Measurements from ENCODE around the gene ARHGAP26. TPM values are rescaled to one million over a fixed set of nuclear protein-coding genes. Genes with fewer than 3 reads are reported as not detected.
A peak's percentile ranks its signal among the peaks of the same experiment; 100 is the strongest.

Gene ARHGAP26
- total RNA-seq, 1 donor from 2014 or later: 35.4 TPM

DNA sequence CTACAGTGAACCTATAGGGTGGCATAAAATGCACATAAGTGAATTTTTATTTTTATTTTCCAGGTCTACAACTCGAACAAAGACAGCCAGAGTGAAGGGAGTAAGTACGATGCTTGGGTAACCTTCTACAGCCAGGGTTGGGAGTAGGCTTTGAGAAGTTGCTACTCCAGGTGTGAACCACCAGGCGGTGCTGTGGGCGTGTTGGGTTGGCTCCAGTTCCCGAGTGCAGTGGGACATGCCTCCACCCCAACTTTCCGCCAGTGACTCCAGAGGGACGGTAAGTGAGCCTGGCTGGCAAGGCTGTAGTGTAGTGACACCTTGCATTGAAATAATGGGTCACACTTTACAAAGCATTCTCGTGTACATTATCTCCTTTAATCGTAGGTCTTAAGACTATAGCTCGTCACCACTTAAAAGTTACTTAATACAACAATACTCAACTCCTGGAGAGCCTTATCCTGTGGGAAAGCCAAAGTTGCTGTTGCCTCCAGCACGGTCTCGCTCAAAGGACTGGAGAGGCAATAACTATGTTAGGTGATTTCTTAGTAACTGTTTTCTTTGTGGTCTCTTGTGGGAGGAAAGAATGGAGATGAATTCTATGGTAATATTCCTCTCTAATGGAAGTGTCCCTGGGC lies 244.0 kb downstream of the ARHGAP26 start:
- intact Hi-C loops (cut with DNase I): no loop called here
- H3K4me1 ChIP-seq: peaks cover 10% of the 10 kb centered on the region
- H3K27ac ChIP-seq: no peak overlapping the region
- no peaks in the 10 kb centered on the region for H3K27me3 ChIP-seq
- peak; percentile 94 for ATAC-seq
- H3K9me3 ChIP-seq: no peaks in the 10 kb centered on the region
- H3K4me3 ChIP-seq: no peak overlapping the region
- TF ChIP-seq, protein P1, sequence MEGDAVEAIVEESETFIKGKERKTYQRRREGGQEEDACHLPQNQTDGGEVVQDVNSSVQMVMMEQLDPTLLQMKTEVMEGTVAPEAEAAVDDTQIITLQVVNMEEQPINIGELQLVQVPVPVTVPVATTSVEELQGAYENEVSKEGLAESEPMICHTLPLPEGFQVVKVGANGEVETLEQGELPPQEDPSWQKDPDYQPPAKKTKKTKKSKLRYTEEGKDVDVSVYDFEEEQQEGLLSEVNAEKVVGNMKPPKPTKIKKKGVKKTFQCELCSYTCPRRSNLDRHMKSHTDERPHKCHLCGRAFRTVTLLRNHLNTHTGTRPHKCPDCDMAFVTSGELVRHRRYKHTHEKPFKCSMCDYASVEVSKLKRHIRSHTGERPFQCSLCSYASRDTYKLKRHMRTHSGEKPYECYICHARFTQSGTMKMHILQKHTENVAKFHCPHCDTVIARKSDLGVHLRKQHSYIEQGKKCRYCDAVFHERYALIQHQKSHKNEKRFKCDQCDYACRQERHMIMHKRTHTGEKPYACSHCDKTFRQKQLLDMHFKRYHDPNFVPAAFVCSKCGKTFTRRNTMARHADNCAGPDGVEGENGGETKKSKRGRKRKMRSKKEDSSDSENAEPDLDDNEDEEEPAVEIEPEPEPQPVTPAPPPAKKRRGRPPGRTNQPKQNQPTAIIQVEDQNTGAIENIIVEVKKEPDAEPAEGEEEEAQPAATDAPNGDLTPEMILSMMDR (IDR thresholded peaks at IDR 0.05): peak; percentile 60
- H3K36me3 ChIP-seq: no peaks in the 10 kb centered on the region
- DNase-seq: peak; percentile 79

GRCh38 chr5:143016777-143017516 lies 246.8 kb downstream of the ARHGAP26 start:
- intact Hi-C loops (cut with DNase I): no loop called here
- no peak for DNase-seq
- Histone ChIP-seq H3K27ac (no peak overlapping the region), H3K4me3 (no peak overlapping the region), H3K36me3 (no peaks in the 10 kb centered on the region), H3K4me1 (no peaks in the 10 kb centered on the region), H3K9me3 (no peaks in the 10 kb centered on the region), H3K27me3 (no peaks in the 10 kb centered on the region)
- peak; percentile 72 for ATAC-seq
- TF ChIP-seq, protein P1 (IDR thresholded peaks at IDR 0.05): peak; percentile 57

DNA sequence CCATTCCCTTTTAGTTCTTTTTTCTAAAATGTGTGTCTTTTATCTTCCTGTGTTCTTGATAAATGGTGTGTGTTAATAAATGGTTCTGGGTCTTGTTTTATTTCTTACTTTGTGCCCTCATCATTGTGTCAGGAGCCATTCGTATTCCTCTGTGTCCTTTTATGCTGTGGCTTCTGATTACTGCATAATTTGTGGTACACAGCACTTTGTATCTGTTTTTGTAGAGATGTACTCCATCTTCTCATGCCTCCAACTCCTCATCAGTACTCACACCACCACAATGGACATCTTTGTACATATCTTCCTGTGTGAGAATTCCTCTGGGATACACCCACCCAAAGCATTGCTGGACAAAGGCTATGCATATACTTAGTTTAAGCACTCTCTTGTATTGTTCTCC lies 247.4 kb downstream of the ARHGAP26 start:
- no peaks in the 10 kb centered on the region for H3K27me3 ChIP-seq
- DNase-seq: no peak
- intact Hi-C loops (cut with DNase I): no loop called here

DNA sequence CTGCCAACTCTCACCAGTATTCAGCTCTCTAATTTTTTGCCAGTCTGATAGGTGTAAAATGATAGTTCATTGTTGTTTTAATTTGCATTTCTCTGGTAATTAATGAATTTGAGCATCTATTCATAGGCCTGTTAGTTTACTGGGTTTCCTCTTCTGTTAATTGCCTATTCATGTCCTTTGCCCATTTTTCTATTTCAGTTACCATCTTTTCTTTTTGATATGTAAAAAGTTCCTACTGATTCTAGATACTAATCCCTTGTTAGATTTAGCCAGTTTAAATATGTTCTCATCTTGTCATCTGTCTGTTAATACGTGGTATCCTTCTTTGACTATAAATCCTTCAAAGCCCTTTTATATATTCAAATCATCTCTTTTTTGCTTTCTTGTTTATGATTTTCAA lies 247.8 kb downstream of the ARHGAP26 start:
- no peak for ATAC-seq
- Histone ChIP-seq H3K27me3 (no peaks in the 10 kb centered on the region), H3K9me3 (no peaks in the 10 kb centered on the region), H3K4me1 (peaks cover 1% of the 10 kb centered on the region), H3K27ac (no peak overlapping the region), H3K36me3 (no peaks in the 10 kb centered on the region), H3K4me3 (no peak overlapping the region)
- TF ChIP-seq, protein P1 (IDR thresholded peaks at IDR 0.05): no peak
- intact Hi-C loops (cut with DNase I): no loop called here
- DNase-seq: no peak

More for the DNA sequence above, 247.4 kb downstream of the ARHGAP26 start:
- H3K4me1 ChIP-seq: no peaks in the 10 kb centered on the region
- ATAC-seq: no peak
- H3K36me3 ChIP-seq: no peaks in the 10 kb centered on the region
- H3K9me3 ChIP-seq: no peaks in the 10 kb centered on the region
- no peak overlapping the region for H3K27ac ChIP-seq
- H3K4me3 ChIP-seq: no peak overlapping the region
- TF ChIP-seq, protein P1 (IDR thresholded peaks at IDR 0.05): no peak

GRCh38 chr5:143019157-143019556 lies 249.0 kb downstream of the ARHGAP26 start:
- TF ChIP-seq, protein P1 (IDR thresholded peaks at IDR 0.05): no peak
- Histone ChIP-seq H3K4me1 (peaks cover 12% of the 10 kb centered on the region), H3K9me3 (no peaks in the 10 kb centered on the region), H3K36me3 (no peaks in the 10 kb centered on the region), H3K27ac (no peak overlapping the region), H3K4me3 (no peak overlapping the region), H3K27me3 (no peaks in the 10 kb centered on the region)
- ATAC-seq (no peak), DNase-seq (no peak)
- intact Hi-C loops (cut with DNase I): no loop called here
